ENCODE results near the gene SUSD3. TPM values are rescaled to one million over a fixed set of nuclear protein-coding genes. Genes with fewer than 3 reads are reported as not detected.
"Not testable (repeated sequence)": the region's sequence is repeated elsewhere in the genome, so short reads cannot be mapped to it uniquely, and the experiment has no call there.

SUSD3 gene
- total RNA-seq, 2 experiments from 2014 or later: 34.6 to 36.7 TPM

DNA sequence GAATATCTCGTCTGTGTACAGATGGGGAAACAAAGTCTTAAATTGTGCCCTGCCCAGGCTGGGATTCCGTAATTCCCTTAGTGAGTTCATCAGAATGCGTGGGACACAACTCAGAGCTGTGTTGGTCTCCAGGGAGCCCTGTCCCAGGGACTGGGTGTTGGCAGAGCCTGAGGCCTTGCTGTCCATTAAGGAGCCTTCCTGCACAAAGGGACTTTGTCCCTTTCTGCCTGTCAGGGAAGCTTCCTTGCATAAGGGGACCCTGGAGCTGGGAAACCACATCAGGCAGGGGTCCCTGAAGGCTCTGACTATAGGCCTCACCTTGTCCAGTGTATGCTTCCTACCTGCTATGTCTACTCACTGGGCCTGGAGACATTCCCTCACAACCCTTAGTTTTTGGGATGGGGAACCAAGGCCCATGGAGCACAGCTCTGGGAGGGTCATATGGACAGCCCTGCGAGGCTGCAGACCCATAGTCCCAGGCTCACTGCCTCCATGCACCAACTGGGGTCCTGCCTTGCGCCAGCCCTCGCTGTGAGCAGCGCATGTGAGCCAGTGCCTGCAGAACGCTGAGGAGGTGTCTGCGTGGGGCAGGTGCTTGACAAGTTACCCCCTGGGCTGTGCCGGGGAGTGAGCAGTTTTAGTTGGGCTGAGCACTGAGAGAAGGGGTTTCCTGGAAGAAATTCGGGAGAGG, 39.2 kb downstream of the SUSD3 start:
- POLR2A ChIA-PET: interaction anchor here (1.0 to 1.9 kb wide), 8 partner anchors 10 to 353 kb away, joined by 3 to 9 read pairs (median 4); partner anchors contain the start of gene NINJ1
- H3K27me3 Mint-ChIP-seq: no peaks in the 10 kb centered on the region
- peaks cover 59% of the 10 kb centered on the region for H3K4me1 Mint-ChIP-seq (ENCODE audit: low read depth)
- TF ChIP-seq, protein P1, sequence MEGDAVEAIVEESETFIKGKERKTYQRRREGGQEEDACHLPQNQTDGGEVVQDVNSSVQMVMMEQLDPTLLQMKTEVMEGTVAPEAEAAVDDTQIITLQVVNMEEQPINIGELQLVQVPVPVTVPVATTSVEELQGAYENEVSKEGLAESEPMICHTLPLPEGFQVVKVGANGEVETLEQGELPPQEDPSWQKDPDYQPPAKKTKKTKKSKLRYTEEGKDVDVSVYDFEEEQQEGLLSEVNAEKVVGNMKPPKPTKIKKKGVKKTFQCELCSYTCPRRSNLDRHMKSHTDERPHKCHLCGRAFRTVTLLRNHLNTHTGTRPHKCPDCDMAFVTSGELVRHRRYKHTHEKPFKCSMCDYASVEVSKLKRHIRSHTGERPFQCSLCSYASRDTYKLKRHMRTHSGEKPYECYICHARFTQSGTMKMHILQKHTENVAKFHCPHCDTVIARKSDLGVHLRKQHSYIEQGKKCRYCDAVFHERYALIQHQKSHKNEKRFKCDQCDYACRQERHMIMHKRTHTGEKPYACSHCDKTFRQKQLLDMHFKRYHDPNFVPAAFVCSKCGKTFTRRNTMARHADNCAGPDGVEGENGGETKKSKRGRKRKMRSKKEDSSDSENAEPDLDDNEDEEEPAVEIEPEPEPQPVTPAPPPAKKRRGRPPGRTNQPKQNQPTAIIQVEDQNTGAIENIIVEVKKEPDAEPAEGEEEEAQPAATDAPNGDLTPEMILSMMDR (IDR thresholded peaks at IDR 0.05): no peak
- H3K4me3 Mint-ChIP-seq: peak overlapping the region; percentile 86
- H3K27ac Mint-ChIP-seq: peak overlapping the region; percentile 85
- H3K9me3 Mint-ChIP-seq: peaks cover 4% of the 10 kb centered on the region
- intact Hi-C loops (cut with micrococcal nuclease): loop anchor here (5.0 to 10.0 kb wide), 3 partner anchors 35 to 133 kb away; partner anchors contain the start of gene NINJ1
- ATAC-seq: no peak
- DNase-seq: peak; percentile 20
- CTCF ChIA-PET: interaction anchor here (1.0 to 4.4 kb wide), 2 partner anchors 12 to 42 kb away, joined by 3 to 25 read pairs; no protein-coding TSS in a partner anchor
- peaks cover 11% of the 10 kb centered on the region for H3K36me3 Mint-ChIP-seq (ENCODE audit: low read depth)

DNA sequence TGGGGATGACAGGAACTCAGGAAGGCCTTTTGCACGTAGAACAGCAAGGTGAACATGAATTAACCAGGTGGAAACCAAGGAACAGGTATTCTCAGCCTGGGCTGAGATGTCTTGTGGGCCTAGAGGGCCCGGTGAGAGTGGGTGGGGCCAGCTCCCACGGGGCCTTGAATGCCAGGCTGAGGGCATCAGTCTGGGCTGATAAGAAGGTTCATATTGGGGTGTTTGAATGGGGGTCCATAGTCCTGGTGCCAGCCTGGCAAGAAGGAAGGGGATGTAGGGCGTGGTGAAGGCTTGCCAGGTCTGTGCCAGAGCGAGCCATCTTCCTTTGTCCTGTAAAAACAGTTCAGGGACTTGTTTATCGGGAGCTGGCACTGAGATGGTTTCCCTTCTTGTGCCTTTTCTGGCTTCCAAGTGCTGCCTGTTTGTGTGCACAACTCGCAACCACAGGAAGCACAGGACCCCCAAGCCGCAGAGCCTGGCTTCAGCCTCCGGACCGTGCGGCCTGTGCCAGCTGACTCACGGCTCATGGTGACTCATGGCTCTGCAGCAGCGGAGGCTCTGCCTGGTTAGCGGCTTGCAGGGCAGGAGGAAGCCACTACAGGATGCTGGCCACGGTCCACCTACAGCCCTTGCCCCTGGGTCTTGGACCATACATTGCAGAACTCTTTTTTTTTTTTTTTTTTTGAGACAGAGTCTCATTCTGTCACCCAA, 39.9 kb downstream of the SUSD3 start:
- ATAC-seq (peak; percentile 6), DNase-seq (peak; percentile 87)
- Mint-ChIP-seq H3K4me1 (ENCODE audit: low read depth) (peaks cover 56% of the 10 kb centered on the region), H3K9me3 (peaks cover 6% of the 10 kb centered on the region), H3K27ac (peak overlapping the region; percentile 85), H3K36me3 (ENCODE audit: low read depth) (peaks cover 12% of the 10 kb centered on the region), H3K27me3 (no peaks in the 10 kb centered on the region), H3K4me3 (peak overlapping the region; percentile 86)
- POLR2A ChIA-PET: interaction anchor here (0.5 to 1.6 kb wide), 7 partner anchors 9 to 942 kb away, joined by 3 to 5 read pairs (median 4); partner anchors contain the start of gene NINJ1
- TF ChIP-seq, protein P1 (IDR thresholded peaks at IDR 0.05): no peak
- CTCF ChIA-PET: interaction anchor here (1.2 to 4.4 kb wide), 3 partner anchors 11 to 95 kb away, joined by 4 to 25 read pairs (median 7); no protein-coding TSS in a partner anchor
- intact Hi-C loops (cut with micrococcal nuclease): loop anchor here (5.0 to 10.0 kb wide), 3 partner anchors 34 to 134 kb away; partner anchors contain the start of gene NINJ1

DNA sequence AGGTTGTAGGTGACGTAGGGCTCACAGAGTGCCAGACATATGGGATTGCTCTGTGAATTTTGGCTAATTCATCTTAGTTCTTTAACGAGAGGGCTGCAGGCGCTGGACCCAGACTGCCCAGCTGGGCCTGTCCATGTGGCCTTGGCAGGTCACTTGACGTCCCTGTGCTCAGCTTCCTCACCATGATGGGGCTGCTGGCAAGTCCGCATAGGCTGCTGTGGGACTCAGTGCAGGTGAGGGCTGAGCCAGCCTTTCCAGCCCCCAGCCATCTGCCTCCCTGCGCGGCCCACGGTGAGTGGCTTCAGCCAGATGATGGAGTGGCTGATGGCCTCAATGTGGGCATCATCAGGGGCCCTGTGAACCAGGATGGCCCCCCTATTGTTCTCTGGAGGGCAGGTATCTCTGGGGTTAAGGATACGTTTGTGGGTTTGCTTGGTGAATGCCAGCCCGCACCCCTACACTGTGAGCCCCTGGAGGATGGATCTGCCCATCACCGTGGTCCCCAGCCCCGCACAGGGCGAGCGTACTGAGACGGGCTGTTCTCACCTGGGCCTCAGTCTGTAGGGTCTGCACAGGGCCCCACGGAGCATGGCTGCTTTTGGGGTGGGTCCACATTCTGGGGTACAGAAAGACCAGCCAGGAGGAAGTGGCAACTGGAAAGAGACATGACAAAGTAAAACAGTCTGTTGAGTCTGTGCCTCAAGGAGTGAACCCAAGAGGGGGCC, 41.2 kb downstream of the SUSD3 start:
- ChIA-PET CTCF (interaction anchor here (1.2 to 4.4 kb wide), 2 partner anchors 9 to 54 kb away, joined by 4 to 25 read pairs; no protein-coding TSS in a partner anchor), POLR2A (no interaction called here)
- intact Hi-C loops (cut with micrococcal nuclease): loop anchor here (5.0 to 10.0 kb wide), 3 partner anchors 33 to 135 kb away; partner anchors contain the start of gene NINJ1
- Mint-ChIP-seq H3K9me3 (peaks cover 14% of the 10 kb centered on the region), H3K36me3 (ENCODE audit: low read depth) (peaks cover 23% of the 10 kb centered on the region), H3K27me3 (no peaks in the 10 kb centered on the region), H3K27ac (peak overlapping the region; percentile 39), H3K4me1 (ENCODE audit: low read depth) (peaks cover 47% of the 10 kb centered on the region), H3K4me3 (peak overlapping the region; percentile 35)
- TF ChIP-seq, protein P1 (IDR thresholded peaks at IDR 0.05): no peak
- ATAC-seq (no peak), DNase-seq (peak; percentile 1)

GRCh38 chr9:93100276-93100636, 41.8 kb downstream of the SUSD3 start:
- TF ChIP-seq, protein P1 (IDR thresholded peaks at IDR 0.05): no peak
- ATAC-seq (no peak), DNase-seq (peak; percentile 1)
- H3K27me3 Mint-ChIP-seq: no peaks in the 10 kb centered on the region
- H3K27ac Mint-ChIP-seq: no peak overlapping the region
- ChIA-PET CTCF (no interaction called here), POLR2A (no interaction called here)
- peaks cover 14% of the 10 kb centered on the region for H3K9me3 Mint-ChIP-seq
- peaks cover 49% of the 10 kb centered on the region for H3K4me1 Mint-ChIP-seq (ENCODE audit: low read depth)
- no peak overlapping the region for H3K4me3 Mint-ChIP-seq
- H3K36me3 Mint-ChIP-seq (ENCODE audit: low read depth): peaks cover 28% of the 10 kb centered on the region
- intact Hi-C loops (cut with micrococcal nuclease): no loop called here

DNA sequence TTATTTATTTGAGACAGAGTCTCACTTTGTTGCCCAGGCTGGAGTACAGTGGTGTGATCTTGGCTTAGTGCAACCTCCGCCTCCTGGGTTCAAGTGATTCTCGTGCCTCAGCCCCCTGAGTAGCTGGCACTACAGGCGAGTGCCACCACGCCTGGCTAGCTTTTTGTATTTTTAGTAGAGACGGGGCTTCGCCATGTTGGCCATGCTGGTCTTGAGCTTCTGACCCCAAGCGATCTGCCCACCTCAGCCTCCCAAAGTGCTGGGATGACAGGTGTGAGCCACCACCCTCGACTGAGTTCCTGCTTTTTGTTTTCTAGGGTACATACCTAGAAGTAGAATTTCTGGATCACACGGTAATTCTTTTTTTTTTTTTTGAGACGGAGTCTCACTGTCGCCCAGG, 42.6 kb downstream of the SUSD3 start:
- intact Hi-C loops (cut with micrococcal nuclease); H3K27ac Mint-ChIP-seq; ATAC-seq; DNase-seq; H3K4me3 Mint-ChIP-seq; POLR2A ChIA-PET; CTCF ChIA-PET; H3K27me3 Mint-ChIP-seq: not testable (repeated sequence)
- Mint-ChIP-seq H3K36me3 (ENCODE audit: low read depth) (peaks cover 32% of the 10 kb centered on the region), H3K9me3 (peaks cover 14% of the 10 kb centered on the region), H3K4me1 (ENCODE audit: low read depth) (peaks cover 54% of the 10 kb centered on the region)

Measured in activated CD8-positive, alpha-beta T cell treated with anti-CD3 and anti-CD28 coated beads for 36 hours (primary cell).